Measurements from ENCODE around the gene DACT3. TPM values are rescaled to one million over a fixed set of nuclear protein-coding genes. Genes with fewer than 3 reads are reported as not detected.
"Not testable (repeated sequence)": the region's sequence is repeated elsewhere in the genome, so short reads cannot be mapped to it uniquely, and the experiment has no call there.

The DACT3 gene
- total and polyA plus RNA-seq, 11 donors = 2.4 to 23.4 (median 14.2) TPM

GRCh38 chr19:46630586-46631205 lies 30.3 kb downstream of the DACT3 start:
- Histone ChIP-seq H3K27ac (peak overlapping the region in 3 of 12 donors; percentile 14 to 54 (median 38)), H3K4me1 (peaks cover 0 to 40% (median 23%) of the 10 kb centered on the region in 12 donors)
- intact Hi-C loops (cut with DNase I) = no loop called here

DNA sequence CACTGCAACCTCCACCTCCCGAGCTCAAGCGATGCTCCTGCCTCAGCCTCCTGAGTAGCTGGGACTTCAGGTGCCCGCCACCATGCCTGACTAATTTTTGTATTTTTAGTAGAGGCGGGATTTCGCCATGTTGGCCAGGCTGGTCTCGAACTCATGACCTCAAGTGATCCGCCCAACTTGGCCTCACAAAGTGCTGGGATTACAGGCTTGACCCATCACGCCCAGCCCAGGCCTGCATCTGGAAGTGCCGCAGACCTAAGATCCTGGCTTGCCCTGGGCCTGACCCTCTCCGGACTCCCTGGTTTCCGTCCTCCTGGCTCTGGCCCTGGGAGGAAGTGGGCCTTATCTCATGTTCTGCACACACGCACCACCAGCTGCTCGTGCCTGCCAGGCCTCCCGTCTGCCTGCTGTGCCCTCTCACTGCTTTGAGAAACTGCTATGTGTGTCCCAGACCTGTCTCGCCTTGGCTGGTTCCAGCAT lies 31.4 kb downstream of the DACT3 start:
- TF ChIP-seq, protein P1, sequence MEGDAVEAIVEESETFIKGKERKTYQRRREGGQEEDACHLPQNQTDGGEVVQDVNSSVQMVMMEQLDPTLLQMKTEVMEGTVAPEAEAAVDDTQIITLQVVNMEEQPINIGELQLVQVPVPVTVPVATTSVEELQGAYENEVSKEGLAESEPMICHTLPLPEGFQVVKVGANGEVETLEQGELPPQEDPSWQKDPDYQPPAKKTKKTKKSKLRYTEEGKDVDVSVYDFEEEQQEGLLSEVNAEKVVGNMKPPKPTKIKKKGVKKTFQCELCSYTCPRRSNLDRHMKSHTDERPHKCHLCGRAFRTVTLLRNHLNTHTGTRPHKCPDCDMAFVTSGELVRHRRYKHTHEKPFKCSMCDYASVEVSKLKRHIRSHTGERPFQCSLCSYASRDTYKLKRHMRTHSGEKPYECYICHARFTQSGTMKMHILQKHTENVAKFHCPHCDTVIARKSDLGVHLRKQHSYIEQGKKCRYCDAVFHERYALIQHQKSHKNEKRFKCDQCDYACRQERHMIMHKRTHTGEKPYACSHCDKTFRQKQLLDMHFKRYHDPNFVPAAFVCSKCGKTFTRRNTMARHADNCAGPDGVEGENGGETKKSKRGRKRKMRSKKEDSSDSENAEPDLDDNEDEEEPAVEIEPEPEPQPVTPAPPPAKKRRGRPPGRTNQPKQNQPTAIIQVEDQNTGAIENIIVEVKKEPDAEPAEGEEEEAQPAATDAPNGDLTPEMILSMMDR (IDR thresholded peaks at IDR 0.05) = no peak
- TF ChIP-seq POLR2A (IDR thresholded peaks at IDR 0.05) = no peak
- DNase-seq (peak in 1 of 5 donors; percentile 67), ATAC-seq (peak in 3 of 4 donors; percentile 17 to 40 (median 38))
- peak overlapping the region in 8 of 12 donors; percentile 8 to 54 (median 33) for H3K27ac ChIP-seq
- H3K4me1 ChIP-seq = peaks cover 0 to 47% (median 27%) of the 10 kb centered on the region in 12 donors
- H3K36me3 ChIP-seq = no peaks in the 10 kb centered on the region
- peaks cover 0 to 18% (median 0%) of the 10 kb centered on the region in 9 donors for H3K27me3 ChIP-seq
- WGBS, 4 donors = 58 to 66% (median 62%) methylated on average over 11 to 15 of the region's 15 CpGs
- no peaks in the 10 kb centered on the region for H3K9me3 ChIP-seq
- H3K4me3 ChIP-seq = no peak overlapping the region
- intact Hi-C loops (cut with DNase I) = no loop called here

More at GRCh38 chr19:46630586-46631205, 30.3 kb downstream of the DACT3 start:
- Histone ChIP-seq H3K9me3 (no peaks in the 10 kb centered on the region), H3K36me3 (no peaks in the 10 kb centered on the region), H3K4me3 (no peak overlapping the region), H3K27me3 (peaks cover 0 to 25% (median 3%) of the 10 kb centered on the region in 9 donors)
- TF ChIP-seq POLR2A (IDR thresholded peaks at IDR 0.05) = no peak
- TF ChIP-seq, protein P1 (IDR thresholded peaks at IDR 0.05) = no peak
- WGBS, 4 donors = 82 to 88% (median 87%) methylated on average over 13 to 14 of the region's 14 CpGs
- ATAC-seq (peak in 1 of 4 donors; percentile 19), DNase-seq (peak in 1 of 5 donors; percentile 17)

DNA sequence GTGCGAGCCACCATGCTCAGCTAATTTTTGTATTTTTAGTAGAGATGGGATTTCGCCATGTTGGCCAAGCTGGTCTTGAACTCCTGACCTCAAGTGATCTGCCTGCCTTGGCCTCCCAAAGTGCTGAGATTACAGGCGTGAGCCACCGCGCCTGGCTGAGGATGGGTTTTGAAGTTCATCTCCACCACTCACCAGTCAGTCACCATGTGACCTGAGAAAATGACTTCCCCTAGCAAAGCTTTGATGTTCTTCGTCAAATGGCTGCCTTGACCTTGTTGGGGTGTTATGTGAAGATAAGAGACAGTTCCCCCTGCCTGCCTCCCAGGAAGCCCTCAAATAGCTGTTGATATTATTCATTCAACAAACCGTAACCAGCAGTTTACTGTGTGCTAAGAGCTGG lies 32.0 kb downstream of the DACT3 start:
- peak overlapping the region in 2 of 12 donors; percentile 38 to 54 for H3K27ac ChIP-seq

GRCh38 chr19:46626446-46626845 lies 34.5 kb downstream of the DACT3 start:
- intact Hi-C loops (cut with DNase I) = no loop called here
- H3K4me1 ChIP-seq = peaks cover 0 to 58% (median 34%) of the 10 kb centered on the region in 12 donors
- peak overlapping the region in 10 of 12 donors; percentile 67 to 88 (median 79) for H3K27ac ChIP-seq
- TF ChIP-seq, protein P1 (IDR thresholded peaks at IDR 0.05) = no peak
- no peak for TF ChIP-seq POLR2A (IDR thresholded peaks at IDR 0.05)
- H3K36me3 ChIP-seq = no peaks in the 10 kb centered on the region
- 41 to 55% (median 48%) methylated on average over 14 of the region's 14 CpGs for WGBS, 4 donors
- DNase-seq = peak in 2 of 5 donors; percentile 24 to 60
- no peak overlapping the region for H3K4me3 ChIP-seq
- no peaks in the 10 kb centered on the region for H3K27me3 ChIP-seq
- no peak for ATAC-seq
- H3K9me3 ChIP-seq = no peaks in the 10 kb centered on the region

More for the DNA sequence above, 32.0 kb downstream of the DACT3 start:
- DNase-seq; H3K4me3 ChIP-seq; H3K9me3 ChIP-seq; intact Hi-C loops (cut with DNase I); H3K36me3 ChIP-seq; ATAC-seq: not testable (repeated sequence)
- peaks cover 0 to 13% (median 0%) of the 10 kb centered on the region in 9 donors for H3K27me3 ChIP-seq
- WGBS, 4 donors = 90 to 95% (median 93%) methylated on average over 7 of the region's 7 CpGs
- H3K4me1 ChIP-seq = peaks cover 0 to 51% (median 26%) of the 10 kb centered on the region in 12 donors
